Sigmoid colon (tissue), 7 donors: Measurements from ENCODE around the gene DSTN. TPM values are rescaled to one million over a fixed set of nuclear protein-coding genes. Genes with fewer than 3 reads are reported as not detected.
A peak's percentile ranks its signal among the peaks of the same experiment; 100 is the strongest.

ENCODE experiments used
- DNase-seq: peaks from one replicate; pipeline ENCODE4 v3.0.0-alpha.2; 2019
- H3K27ac ChIP-seq, 4 donors: fragments of 200-600 bp; sonication (generic); one replicate each; pipeline ENCODE4 v1.5.1; 2016 to 2019; ENCODE audit warnings: mild to moderate bottlenecking in 1 of 4
- H3K27me3 ChIP-seq, 3 donors: fragments of 200-600 bp; sonication (generic); one replicate each; pipeline ENCODE4 v1.5.1; 2019; ENCODE audit warnings: mild to moderate bottlenecking in 1 of 3
- H3K36me3 ChIP-seq, 4 donors: fragments of 200-600 bp; sonication (generic); one replicate each; pipeline ENCODE4 v1.5.1; 2016 to 2019
- H3K4me1 ChIP-seq, 4 donors: fragments of 200-600 bp; sonication (generic); one replicate each; pipeline ENCODE4 v1.5.1; 2017 to 2019
- H3K4me3 ChIP-seq, 4 donors: fragments of 200-600 bp; sonication (generic); one replicate each; pipeline ENCODE4 v1.5.1; 2017 to 2019; ENCODE audit warnings: mild to moderate bottlenecking in 2 of 4, moderate library complexity in 1 of 4
- H3K9me3 ChIP-seq, 4 donors: fragments of 200-600 bp in 3 of 4; sonication (generic) in 3 of 4; one replicate each; pipeline versions ENCODE4 v1.5.1 to v1.6.1; 2013 to 2019
- CTCF ChIP-seq, 4 experiments: fragments of 450-650 bp in 3 of 4; fragments of 200-600 bp in 1 of 4; IDR thresholded peaks; one replicate each; pipeline ENCODE4 v1.5.1; 2016 to 2019; ENCODE audit warnings: antibody characterized with exemption in 4 of 4, mild to moderate bottlenecking in 3 of 4, moderate library complexity in 2 of 4
- EP300 ChIP-seq, 4 donors: sonication (generic); formaldehyde crosslinking; IDR thresholded peaks; one replicate each; pipeline ENCODE4 v1.6.1; 2017; ENCODE audit warnings: antibody characterized with exemption in 4 of 4
- POLR2A ChIP-seq, 2 donors: fragments of 450-650 bp; IDR thresholded peaks; one replicate each; pipeline ENCODE4 v1.6.1; 2016; ENCODE audit warnings: antibody characterized with exemption in 2 of 2, mild to moderate bottlenecking in 2 of 2, moderate library complexity in 2 of 2
- POLR2AphosphoS5 ChIP-seq, 4 donors: sonication (generic); formaldehyde crosslinking; IDR thresholded peaks; one replicate each; pipeline ENCODE4 v1.6.1; 2017; ENCODE audit warnings: antibody characterized with exemption in 4 of 4
- WGBS, 2 donors: extraction: QIAGEN DNeasy Blood & Tissue Kit; methylation state at CpG; one replicate each; pipeline ENCODE4 v1.1.7; 2013; 5-methylcytosine and 5-hydroxymethylcytosine counted together
- intact Hi-C: fragments of 100-400 bp; cut with DNase I; formaldehyde crosslinking; loops from one replicate; pipeline ENCODE4 v1.15.1; 2023
- polyA plus RNA-seq, 3 donors: library from polyadenylated mRNA; stranded (reverse); fragments of 200-250 nt; gene quantifications; one replicate each; pipeline ENCODE4 v1.2.3, GENCODE V29; 2013
- total RNA-seq, 4 donors: library from RNA; depleted of rRNA; stranded (reverse); fragments of >200 nt; gene quantifications; one replicate each; pipeline ENCODE4 v1.1.0, GENCODE V29; 2016
- donor health status: healthy with polysubstance abuse.
- donor health status: Bipolar disorder and iron deficiency.
- donor health status: healthy.

The DSTN gene
- total and polyA plus RNA-seq, 7 donors: 429 to 2,237 (median 1,872) TPM

DNA sequence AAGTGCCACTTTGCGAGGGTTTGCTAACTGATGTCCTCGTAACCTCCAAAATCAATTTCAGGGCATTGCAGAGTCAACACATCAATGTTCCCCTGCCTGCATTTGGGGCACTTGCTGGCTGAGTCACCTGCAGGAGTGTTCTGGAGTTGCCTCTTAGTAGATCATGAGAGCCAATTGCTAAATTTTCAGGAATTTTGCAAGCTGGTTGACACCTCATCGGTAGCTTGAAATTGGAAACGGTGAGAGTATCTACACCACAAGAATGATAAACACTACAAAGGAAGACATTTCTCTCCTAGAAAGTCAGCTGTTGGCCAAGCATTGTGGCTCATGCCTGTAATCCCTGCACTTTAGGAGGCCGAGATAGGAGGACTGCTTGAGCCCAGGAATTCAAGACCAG, 27.9 kb upstream of the DSTN start:
- DNase-seq: no peak
- H3K27ac ChIP-seq: peak overlapping the region; percentile 61 to 80 (median 74)
- TF ChIP-seq CTCF (IDR thresholded peaks at IDR 0.05) (no peak), POLR2AphosphoS5 (IDR thresholded peaks at IDR 0.05) (peak in 1 of 4 donors; percentile 31)
- H3K36me3 ChIP-seq: no peaks in the 10 kb centered on the region
- WGBS, 2 donors: 85 to 90% methylated on average over 5 of the region's 5 CpGs
- H3K9me3 ChIP-seq: no peaks in the 10 kb centered on the region
- no peaks in the 10 kb centered on the region for H3K27me3 ChIP-seq
- H3K4me1 ChIP-seq: peaks cover 0 to 85% (median 77%) of the 10 kb centered on the region in 4 donors
- intact Hi-C loops: no loop called here
- no peak overlapping the region for H3K4me3 ChIP-seq

- no peaks in the 10 kb centered on the region for H3K27me3 ChIP-seq
- no peaks in the 10 kb centered on the region for H3K9me3 ChIP-seq
- DNase-seq: no peak
- H3K4me1 ChIP-seq: peaks cover 0 to 80% (median 72%) of the 10 kb centered on the region in 4 donors
- intact Hi-C loops: no loop called here
- 95 to 96% methylated on average over 1 of the region's 1 CpG for WGBS, 2 donors
- H3K4me3 ChIP-seq: no peak overlapping the region
- peak overlapping the region; percentile 61 to 80 (median 74) for H3K27ac ChIP-seq
- TF ChIP-seq POLR2AphosphoS5 (IDR thresholded peaks at IDR 0.05) (no peak), EP300 (IDR thresholded peaks at IDR 0.05) (no peak), CTCF (IDR thresholded peaks at IDR 0.05) (no peak), POLR2A (IDR thresholded peaks at IDR 0.05) (no peak)
- no peaks in the 10 kb centered on the region for H3K36me3 ChIP-seq
Observed at GRCh38 chr20:17542481-17542880, 27.4 kb upstream of the DSTN start.

DNA sequence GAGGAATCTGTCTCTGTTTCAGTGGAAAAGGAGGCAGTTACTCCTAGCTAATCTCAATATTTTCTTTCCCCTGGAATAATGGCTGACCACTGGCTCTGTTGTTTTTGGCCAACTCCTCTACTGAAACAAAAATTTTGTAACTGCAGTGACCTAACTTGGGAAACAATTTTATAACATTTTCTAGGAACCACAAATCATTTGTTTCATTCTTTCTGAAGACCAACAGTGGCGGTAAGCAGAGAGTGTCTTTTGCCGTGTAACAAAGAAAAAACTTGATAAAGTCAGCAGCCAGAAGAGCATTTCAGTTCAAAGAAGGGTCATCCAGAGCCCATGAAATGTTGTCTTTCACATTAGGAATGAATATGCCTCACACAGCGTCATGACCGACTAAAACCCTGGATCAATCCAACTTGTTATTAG, 26.9 kb upstream of the DSTN start:
- DNase-seq: no peak
- no peaks in the 10 kb centered on the region for H3K27me3 ChIP-seq
- H3K4me1 ChIP-seq: peaks cover 0 to 74% (median 67%) of the 10 kb centered on the region in 4 donors
- no peaks in the 10 kb centered on the region for H3K36me3 ChIP-seq
- intact Hi-C loops: no loop called here
- no peaks in the 10 kb centered on the region for H3K9me3 ChIP-seq
- no peak overlapping the region for H3K4me3 ChIP-seq
- 77 to 89% methylated on average over 4 of the region's 4 CpGs for WGBS, 2 donors
- peak overlapping the region; percentile 61 to 80 (median 74) for H3K27ac ChIP-seq
- no peak for TF ChIP-seq EP300 (IDR thresholded peaks at IDR 0.05)
- TF ChIP-seq POLR2A (IDR thresholded peaks at IDR 0.05): no peak
- peak; percentile 24 to 64 (median 44) for TF ChIP-seq POLR2AphosphoS5 (IDR thresholded peaks at IDR 0.05)
- TF ChIP-seq CTCF (IDR thresholded peaks at IDR 0.05): no peak

- intact Hi-C loops: no loop called here
- Histone ChIP-seq H3K4me3 (no peak overlapping the region), H3K4me1 (peaks cover 0 to 68% (median 60%) of the 10 kb centered on the region in 4 donors), H3K27ac (peak overlapping the region; percentile 61 to 80 (median 74)), H3K36me3 (no peaks in the 10 kb centered on the region), H3K27me3 (no peaks in the 10 kb centered on the region), H3K9me3 (no peaks in the 10 kb centered on the region)
- TF ChIP-seq CTCF (IDR thresholded peaks at IDR 0.05) (no peak), POLR2AphosphoS5 (IDR thresholded peaks at IDR 0.05) (peak in 1 of 4 donors; percentile 27)
- DNase-seq: no peak
- WGBS, 2 donors: 75 to 84% methylated on average over 5 of the region's 5 CpGs
Observed at GRCh38 chr20:17543531-17544131, 26.2 kb upstream of the DSTN start.

- no peak for DNase-seq
- peaks cover 0 to 55% (median 49%) of the 10 kb centered on the region in 4 donors for H3K4me1 ChIP-seq
- no peak overlapping the region for H3K4me3 ChIP-seq
- WGBS, 2 donors: 93 to 95% methylated on average over 4 of the region's 4 CpGs
- intact Hi-C loops: no loop called here
- H3K9me3 ChIP-seq: no peaks in the 10 kb centered on the region
- no peaks in the 10 kb centered on the region for H3K27me3 ChIP-seq
- H3K36me3 ChIP-seq: no peaks in the 10 kb centered on the region
- H3K27ac ChIP-seq: peak overlapping the region; percentile 61 to 80 (median 74)
- TF ChIP-seq CTCF (IDR thresholded peaks at IDR 0.05) (no peak), EP300 (IDR thresholded peaks at IDR 0.05) (no peak), POLR2A (IDR thresholded peaks at IDR 0.05) (no peak), POLR2AphosphoS5 (IDR thresholded peaks at IDR 0.05) (no peak)
Observed at GRCh38 chr20:17545127-17545526, 24.7 kb upstream of the DSTN start.
